ENCODE measurements around the gene CALR3.
"Not testable (repeated sequence)": the region's sequence is repeated elsewhere in the genome, so short reads cannot be mapped to it uniquely, and the experiment has no call there.

CALR3 gene

DNA sequence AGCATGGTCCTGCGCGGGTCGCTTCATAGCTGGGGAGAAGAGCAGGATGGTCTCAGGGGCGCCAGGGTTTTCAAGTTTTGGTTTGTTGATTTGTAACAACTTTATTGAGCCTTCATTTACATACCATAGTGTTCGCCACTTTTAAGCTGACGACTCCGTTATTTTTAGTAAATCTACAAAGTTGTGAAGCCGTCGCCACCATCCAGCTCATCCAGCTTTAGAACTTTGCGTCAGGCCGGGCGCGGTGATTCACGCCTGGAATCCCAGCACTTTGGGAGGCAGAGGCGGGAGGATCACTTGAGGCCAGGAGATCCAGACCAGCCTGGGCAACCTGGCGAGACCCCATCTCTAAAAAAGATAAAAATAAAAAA is 631 bp upstream of the CALR3 start:
- DNase-seq: no peak

DNA sequence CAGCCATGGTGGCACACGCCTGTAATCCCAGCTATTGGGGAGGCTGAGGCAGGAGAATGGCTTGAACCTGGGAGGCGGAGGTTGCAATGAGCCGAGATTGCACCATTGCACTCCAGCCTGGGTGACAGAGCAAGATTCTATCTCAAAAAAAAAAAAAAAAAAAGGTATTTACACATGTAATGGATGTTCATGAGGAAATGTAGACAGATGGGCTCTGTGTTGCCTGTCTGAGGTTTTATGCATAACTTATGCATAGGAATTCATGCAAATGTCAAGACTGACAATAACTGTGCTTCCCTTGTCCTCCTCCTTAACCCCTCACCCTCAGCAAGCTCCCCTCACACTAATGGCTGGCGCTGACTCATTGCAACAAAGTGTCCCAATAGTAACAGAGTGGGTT is 9.5 kb downstream of the CALR3 start:
- not testable (repeated sequence) for DNase-seq

DNA sequence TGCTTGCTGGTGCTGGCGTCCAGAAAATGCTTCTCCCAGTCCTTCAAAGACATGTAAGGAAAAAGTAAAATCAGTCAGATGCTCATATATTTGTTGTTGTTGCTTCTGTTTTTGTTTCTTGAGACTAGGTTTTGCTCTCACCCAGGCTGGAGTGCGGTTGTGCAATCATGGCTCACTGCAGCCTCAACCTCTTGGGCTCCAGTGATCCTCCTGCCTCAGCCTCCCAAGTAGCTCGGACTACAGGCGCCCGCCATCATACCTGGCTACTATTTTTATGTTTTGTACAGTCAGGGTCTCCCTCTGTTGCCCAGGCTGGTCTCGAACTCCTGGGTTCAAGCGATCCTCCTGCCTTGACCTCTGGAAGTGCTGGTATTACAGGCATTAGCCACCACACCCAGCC is 13.2 kb downstream of the CALR3 start:
- no peak for DNase-seq

- no peak for DNase-seq
These were observed 18.7 kb downstream of the CALR3 start for GRCh38 chr19:16477311-16477710.

GRCh38 chr19:16476401-16476800 is 19.6 kb downstream of the CALR3 start:
- DNase-seq: no peak

GRCh38 chr19:16473875-16474392 is 22.0 kb downstream of the CALR3 start:
- DNase-seq: no peak

GRCh38 chr19:16472992-16473391 is 23.0 kb downstream of the CALR3 start:
- no peak for DNase-seq

- not testable (repeated sequence) for DNase-seq
These were observed 23.4 kb downstream of the CALR3 start for GRCh38 chr19:16472559-16472899.

GRCh38 chr19:16470911-16471811 is 24.8 kb downstream of the CALR3 start:
- no peak for DNase-seq

GRCh38 chr19:16470541-16470910 is 25.4 kb downstream of the CALR3 start:
- no peak for DNase-seq

DNA sequence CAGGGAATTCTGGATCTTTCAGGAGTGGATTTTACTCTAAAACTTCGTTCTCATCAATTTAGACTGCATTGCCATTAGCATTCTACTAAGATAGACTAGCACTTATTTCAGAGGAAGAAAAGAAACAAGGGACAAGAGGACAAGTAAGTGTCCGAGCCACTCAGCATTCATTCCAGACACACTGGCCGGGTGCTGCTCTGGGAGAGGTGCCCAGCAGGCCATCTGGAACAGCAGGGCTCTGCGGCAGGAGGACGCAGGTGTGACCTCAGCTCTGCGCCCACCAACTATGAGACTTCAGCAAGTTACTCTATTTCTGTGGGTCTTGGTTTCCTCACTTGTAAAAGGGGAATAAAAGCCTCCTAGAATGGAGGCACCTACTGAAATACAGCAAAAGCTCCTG is 28.4 kb downstream of the CALR3 start:
- DNase-seq: no peak

DNA sequence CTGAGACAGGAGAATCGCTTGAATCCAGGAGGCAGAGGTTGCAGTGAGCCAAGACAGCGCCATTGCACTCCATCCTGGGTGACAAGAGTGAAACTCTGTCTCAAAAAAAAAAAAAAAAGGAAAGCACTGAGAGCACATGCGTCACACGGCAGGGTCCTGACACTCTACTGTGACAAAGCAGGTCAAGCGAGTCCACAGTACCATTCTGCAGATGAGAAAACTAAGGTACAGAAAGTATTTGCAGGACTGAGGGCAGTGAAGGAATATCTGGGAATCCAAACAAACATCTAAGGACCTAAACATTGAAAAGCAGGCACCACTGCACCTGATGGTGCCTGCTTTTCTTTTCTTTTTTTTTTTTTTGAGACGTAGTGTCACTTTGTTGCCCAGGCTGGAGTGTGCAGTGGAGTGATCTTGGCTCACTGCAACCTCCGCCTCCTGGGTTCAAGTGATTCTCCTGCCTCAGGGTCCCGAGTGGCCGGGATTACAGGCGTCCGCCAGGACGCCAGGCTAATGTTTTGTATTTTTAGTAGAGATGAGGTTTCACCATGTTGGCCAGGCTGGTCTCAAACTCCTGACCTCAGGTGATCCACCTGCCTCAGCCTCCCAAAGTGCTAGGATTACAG is 29.1 kb downstream of the CALR3 start:
- DNase-seq: not testable (repeated sequence)

- DNase-seq: no peak
These were observed 30.7 kb downstream of the CALR3 start for GRCh38 chr19:16465239-16465638.

GRCh38 chr19:16463991-16464575 is 31.9 kb downstream of the CALR3 start:
- no peak for DNase-seq

DNA sequence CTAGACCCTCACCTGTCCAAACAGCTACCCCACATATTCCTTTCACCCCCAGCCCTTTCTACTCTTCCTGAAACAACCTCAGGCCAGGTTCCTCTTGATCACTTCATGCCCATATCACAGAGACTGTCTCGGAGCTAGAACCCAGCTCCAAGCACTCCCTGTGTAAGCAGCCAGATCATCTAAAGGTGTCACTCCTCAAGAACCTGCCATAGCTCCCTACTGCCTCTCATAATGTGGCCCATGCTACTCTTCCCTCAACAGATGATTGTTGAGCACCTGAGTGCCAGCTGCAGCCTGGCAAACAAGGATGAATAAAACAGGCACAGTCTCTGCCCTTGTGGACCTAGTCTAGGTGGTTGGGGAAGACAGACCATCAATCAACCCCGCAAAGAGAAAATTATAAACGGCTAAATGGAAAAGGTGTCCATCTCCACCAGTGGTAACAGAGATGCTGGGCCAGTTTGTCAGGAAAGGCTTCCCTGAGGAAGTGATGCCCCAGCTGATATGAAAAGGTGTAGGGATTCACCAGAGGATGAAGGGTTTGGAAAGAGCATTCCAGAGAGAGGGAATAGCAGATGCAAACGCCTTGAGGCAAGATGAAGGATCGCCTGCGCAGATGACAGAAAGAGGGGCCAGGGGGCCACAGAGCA is 32.5 kb downstream of the CALR3 start:
- no peak for DNase-seq

DNA sequence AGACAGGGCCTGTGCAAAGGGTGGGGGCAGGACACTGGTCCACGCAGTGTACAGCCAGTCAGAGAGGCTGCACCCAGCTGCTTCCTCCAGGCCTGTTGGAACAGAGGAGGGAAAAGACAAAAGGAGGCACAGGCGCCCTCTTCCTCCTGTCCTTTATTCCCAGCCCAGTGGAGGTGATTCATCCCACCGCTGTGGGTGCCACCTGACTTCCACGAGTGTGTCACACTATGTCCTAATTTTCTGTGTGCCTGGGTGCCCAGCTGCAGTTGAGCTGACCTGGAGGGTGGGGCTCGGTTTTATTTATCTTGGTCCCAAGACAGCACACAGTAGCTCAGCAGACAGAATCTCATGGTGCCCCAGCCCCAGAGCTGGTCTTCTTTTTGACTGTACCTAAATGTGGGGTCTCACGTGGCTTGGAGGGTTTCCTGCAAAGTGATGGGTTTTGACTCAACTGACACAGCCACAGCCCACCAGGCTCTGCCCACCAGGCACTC is 33.2 kb downstream of the CALR3 start:
- no peak for DNase-seq

GRCh38 chr19:16461630-16462051 is 34.3 kb downstream of the CALR3 start:
- no peak for DNase-seq

DNA sequence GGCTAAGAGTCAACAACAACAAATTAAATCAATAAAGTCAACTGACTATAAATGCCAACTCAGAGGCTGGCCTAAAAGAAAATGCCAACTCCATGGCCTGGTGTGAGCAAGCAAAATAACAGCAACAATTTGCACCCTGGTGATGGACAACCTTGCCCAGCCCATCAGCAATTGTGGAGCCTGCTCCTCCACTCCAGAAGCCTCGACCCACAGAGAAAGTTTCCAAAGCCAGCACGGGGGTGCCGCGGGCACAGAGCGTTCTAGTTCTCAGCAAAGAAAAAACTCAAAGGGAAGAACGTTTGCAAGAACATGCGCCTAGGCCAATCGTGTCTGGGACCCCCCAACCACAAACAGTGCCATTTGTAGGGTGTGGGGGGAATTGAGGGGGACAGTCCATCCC is 35.5 kb downstream of the CALR3 start:
- DNase-seq: no peak

DNA sequence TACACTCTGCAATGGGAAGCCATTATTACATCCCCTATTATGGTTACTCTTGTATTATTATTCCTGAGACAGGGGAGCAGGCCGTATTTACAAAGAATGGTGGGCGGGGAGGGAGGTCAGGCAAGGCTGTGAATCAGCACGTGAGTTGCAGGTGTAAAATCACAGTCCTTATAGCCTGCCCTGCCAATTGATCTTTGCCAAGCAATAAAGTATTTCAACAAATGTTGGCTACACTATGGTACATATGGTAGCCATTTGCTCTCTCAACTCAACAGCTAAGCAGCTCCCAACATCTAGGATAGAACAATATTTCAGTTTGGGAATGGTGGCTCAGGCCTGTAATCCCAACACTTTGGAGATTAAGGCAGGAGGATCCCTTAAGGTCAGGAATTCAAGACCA is 36.3 kb downstream of the CALR3 start:
- no peak for DNase-seq

GRCh38 chr19:16458391-16459341 is 37.3 kb downstream of the CALR3 start:
- no peak for DNase-seq

- DNase-seq: no peak
These were observed 38.0 kb downstream of the CALR3 start for GRCh38 chr19:16457954-16458331.

All from NCI-H510A (cell line).